Adrenal gland (tissue), 12 donors: ENCODE measurements around the gene GLA. TPM values are rescaled to one million over a fixed set of nuclear protein-coding genes. Genes with fewer than 3 reads are reported as not detected.

Source experiments
- DNase-seq, 7 donors: peaks; one replicate each; pipeline ENCODE4 v3.0.0-alpha.2; 2019 to 2020
- H3K27ac ChIP-seq, 5 donors: fragments of 200-600 bp; sonication (generic) in 4 of 5; 1 replicate in 3 of 5; 2 replicates in 2 of 5; pipeline versions ENCODE4 v1.5.1 to v1.8.0; 2016 to 2020; ENCODE audit warnings: mild to moderate bottlenecking in 1 of 5
- H3K27me3 ChIP-seq: fragments of 200-600 bp; 2 replicates; pipeline ENCODE4 v1.8.0; 2021
- H3K36me3 ChIP-seq, 2 donors: fragments of 200-600 bp; replicated peaks in 1 of 2; 1 replicate in 1 of 2; 2 replicates in 1 of 2; pipeline versions ENCODE4 v1.5.1 to v1.8.0; 2018 to 2022
- H3K4me1 ChIP-seq, 2 donors: fragments of 200-600 bp; replicated peaks in 1 of 2; 1 replicate in 1 of 2; 2 replicates in 1 of 2; pipeline versions ENCODE4 v1.5.1 to v1.8.0; 2018 to 2021
- H3K4me3 ChIP-seq, 4 donors: fragments of 200-600 bp; sonication (generic) in 3 of 4; one replicate each; pipeline ENCODE4 v1.5.1; 2016 to 2018
- H3K9me3 ChIP-seq, 3 donors: fragments of 200-600 bp; sonication (generic) in 1 of 3; replicated peaks in 1 of 3; 1 replicate in 2 of 3; 2 replicates in 1 of 3; pipeline versions ENCODE4 v1.5.1 to v1.8.0; 2016 to 2021
- CTCF ChIP-seq, 6 experiments: fragments of 450-650 bp in 4 of 6; fragments of 200-600 bp in 2 of 6; sonication (generic) in 1 of 6; IDR thresholded peaks; 1 replicate in 5 of 6; 2 replicates in 1 of 6; pipeline versions ENCODE4 v1.5.1 to v1.8.0; 2016 to 2021; ENCODE audit warnings: antibody characterized with exemption in 6 of 6, mild to moderate bottlenecking in 2 of 6, moderate library complexity in 1 of 6
- POLR2A ChIP-seq, 2 donors: fragments of 450-650 bp; IDR thresholded peaks; one replicate each; pipeline ENCODE4 v1.6.1; 2017; ENCODE audit warnings: antibody characterized with exemption in 2 of 2, mild to moderate bottlenecking in 2 of 2, moderate library complexity in 1 of 2
- WGBS, 4 donors: extraction: QIAGEN DNeasy Blood & Tissue Kit in 2 of 4; methylation state at CpG; one replicate each; pipeline versions ENCODE4 v1.1.5 to v1.1.7; 2013 to 2017; 5-methylcytosine and 5-hydroxymethylcytosine counted together
- intact Hi-C, 2 donors: fragments of 100-400 bp; cut with DNase I; formaldehyde crosslinking; loops; one replicate each; pipeline versions ENCODE4 v1.14.1 to v1.15.0; 2022 to 2023
- polyA plus RNA-seq, 3 donors: library from polyadenylated mRNA; stranded (reverse); fragments of 200-250 nt in 2 of 3; fragments of 350-450 nt in 1 of 3; fragmentation: Illumina TruSeq in 1 of 3; extraction: RNeasy Lipid Tissue Mini Kit (QIAGEN cat#74804) in 1 of 3; gene quantifications; one replicate each; pipeline ENCODE4 v1.2.3, GENCODE V29; 2013 to 2014
- total RNA-seq, 9 donors: library from RNA; depleted of rRNA in 4 of 9; stranded (reverse); fragments of >200 nt in 4 of 9; fragments of 120-200 nt in 1 of 9; fragmentation: NEBNext Ultra II Directional in 1 of 9; extraction: Animal tissue kit (Norgen Biotek cat#: 25700) in 1 of 9; gene quantifications; one replicate each; pipeline versions ENCODE4 v1.1.0 to v1.2.4, GENCODE V29; 2013 to 2023
- donor health status: healthy with polysubstance abuse.
- donor health status: Bipolar disorder and iron deficiency.
- donor health status: DM: yes; HTN: yes; CAD: no.
- donor health status: DM: no; HTN: no; CAD: no.
- donor health status: DM: no; HTN: no; CAD: no.
- donor health status: DM: yes; HTN: yes; CAD: no.

GLA gene
- total and polyA plus RNA-seq, 12 donors: 18.5 to 123 (median 47.8) TPM

GRCh38 chrX:101388604-101389003, 19.1 kb downstream of the GLA start:
- WGBS, 4 donors: 69 to 90% (median 81%) methylated on average over 1 to 3 of the region's 3 CpGs
- no peak overlapping the region for H3K27ac ChIP-seq
- intact Hi-C loops: no loop called here

GRCh38 chrX:101386542-101386885, 21.2 kb downstream of the GLA start:
- H3K4me1 ChIP-seq: no peaks in the 10 kb centered on the region
- intact Hi-C loops: no loop called here
- no peaks in the 10 kb centered on the region for H3K9me3 ChIP-seq
- H3K4me3 ChIP-seq: no peak overlapping the region
- no peak overlapping the region for H3K27ac ChIP-seq
- WGBS, 4 donors: 58 to 92% (median 75%) methylated on average over 3 to 6 of the region's 6 CpGs
- H3K27me3 ChIP-seq: no peaks in the 10 kb centered on the region
- TF ChIP-seq CTCF (IDR thresholded peaks at IDR 0.05): no peak
- no peaks in the 10 kb centered on the region for H3K36me3 ChIP-seq
- DNase-seq: no peak

More at GRCh38 chrX:101388604-101389003, 19.1 kb downstream of the GLA start:
- TF ChIP-seq POLR2A (IDR thresholded peaks at IDR 0.05): no peak
- no peak for TF ChIP-seq CTCF (IDR thresholded peaks at IDR 0.05)
- Histone ChIP-seq H3K4me1 (no peaks in the 10 kb centered on the region), H3K36me3 (no peaks in the 10 kb centered on the region), H3K9me3 (no peaks in the 10 kb centered on the region), H3K27me3 (no peaks in the 10 kb centered on the region), H3K4me3 (no peak overlapping the region)
- no peak for DNase-seq

- Histone ChIP-seq H3K27ac (peak within 1 kb of the TSS in 1 of 5 donors; percentile 40), H3K4me3 (no peak within 1 kb of the TSS), H3K27me3 (no peaks in the 10 kb centered on the region), H3K4me1 (no peaks in the 10 kb centered on the region), H3K36me3 (no peaks in the 10 kb centered on the region), H3K9me3 (no peaks in the 10 kb centered on the region)
- intact Hi-C loops: no loop called here
- no peak for DNase-seq
- TF ChIP-seq POLR2A (IDR thresholded peaks at IDR 0.05) (no peak), CTCF (IDR thresholded peaks at IDR 0.05) (no peak)
- 56 to 75% (median 67%) methylated on average over 7 to 9 of the region's 9 CpGs for WGBS, 4 donors
Observed at GRCh38 chrX:101385795-101386541, 21.8 kb downstream of the GLA start, which contains the start of gene BTK. BTK (minus strand) TSS chrX:101386191; CDS start chrX:101375284, 10,907 bp downstream.

GRCh38 chrX:101385026-101385684, 22.6 kb downstream of the GLA start:
- DNase-seq: no peak
- Histone ChIP-seq H3K36me3 (no peaks in the 10 kb centered on the region), H3K9me3 (no peaks in the 10 kb centered on the region), H3K27me3 (no peaks in the 10 kb centered on the region), H3K4me1 (no peaks in the 10 kb centered on the region), H3K27ac (no peak overlapping the region), H3K4me3 (no peak overlapping the region)
- intact Hi-C loops: no loop called here
- TF ChIP-seq CTCF (IDR thresholded peaks at IDR 0.05): no peak
- TF ChIP-seq POLR2A (IDR thresholded peaks at IDR 0.05): no peak
- 66 to 82% (median 75%) methylated on average over 7 of the region's 7 CpGs for WGBS, 4 donors
